Nephron (organoid): ENCODE results near the gene BOD1.
"Not testable (repeated sequence)": the region's sequence is repeated elsewhere in the genome, so short reads cannot be mapped to it uniquely, and the experiment has no call there.

ENCODE experiments used
- H3K27ac Mint-ChIP-seq, 3 experiments: 2 replicates each; pipeline ENCODE4 v1.8.0; 2020; ENCODE audit warnings: mixed read lengths in 3 of 3, mild to moderate bottlenecking in 2 of 3, moderate library complexity in 1 of 3
- H3K27me3 Mint-ChIP-seq: 2 replicates; pipeline ENCODE4 v1.8.0; 2021; ENCODE audit warnings: low read depth, mild to moderate bottlenecking, moderate library complexity, mixed read lengths
- H3K36me3 Mint-ChIP-seq: 2 replicates; pipeline ENCODE4 v1.8.0; 2020; ENCODE audit warnings: low read depth, mixed read lengths
- H3K4me1 Mint-ChIP-seq: 2 replicates; pipeline ENCODE4 v1.8.0; 2020; ENCODE audit warnings: mixed read lengths
- H3K4me3 Mint-ChIP-seq, 3 experiments: 2 replicates each; pipeline ENCODE4 v1.8.0; 2020; ENCODE audit warnings: mild to moderate bottlenecking in 3 of 3, mixed read lengths in 3 of 3, moderate library complexity in 2 of 3
- H3K9me3 Mint-ChIP-seq: 2 replicates; pipeline ENCODE4 v1.8.0; 2020; ENCODE audit warnings: mixed read lengths
- TF ChIP-seq, protein P1 (sequence below), 3 experiments: fragments of 200-600 bp; sonication (generic); IDR thresholded peaks; one replicate each; pipeline ENCODE4 v1.5.0; 2021; ENCODE audit warnings: antibody characterized with exemption in 3 of 3; ENCODE audit not compliant: unreplicated experiment in 3 of 3

BOD1 gene

GRCh38 chr5:173594061-173594460 lies 22.4 kb downstream of the BOD1 start:
- H3K36me3 Mint-ChIP-seq, result peaks cover 43% of the 10 kb centered on the region
- H3K27me3 Mint-ChIP-seq, result peaks cover 4% of the 10 kb centered on the region
- H3K9me3 Mint-ChIP-seq, result peaks cover 38% of the 10 kb centered on the region
- TF ChIP-seq, protein P1, sequence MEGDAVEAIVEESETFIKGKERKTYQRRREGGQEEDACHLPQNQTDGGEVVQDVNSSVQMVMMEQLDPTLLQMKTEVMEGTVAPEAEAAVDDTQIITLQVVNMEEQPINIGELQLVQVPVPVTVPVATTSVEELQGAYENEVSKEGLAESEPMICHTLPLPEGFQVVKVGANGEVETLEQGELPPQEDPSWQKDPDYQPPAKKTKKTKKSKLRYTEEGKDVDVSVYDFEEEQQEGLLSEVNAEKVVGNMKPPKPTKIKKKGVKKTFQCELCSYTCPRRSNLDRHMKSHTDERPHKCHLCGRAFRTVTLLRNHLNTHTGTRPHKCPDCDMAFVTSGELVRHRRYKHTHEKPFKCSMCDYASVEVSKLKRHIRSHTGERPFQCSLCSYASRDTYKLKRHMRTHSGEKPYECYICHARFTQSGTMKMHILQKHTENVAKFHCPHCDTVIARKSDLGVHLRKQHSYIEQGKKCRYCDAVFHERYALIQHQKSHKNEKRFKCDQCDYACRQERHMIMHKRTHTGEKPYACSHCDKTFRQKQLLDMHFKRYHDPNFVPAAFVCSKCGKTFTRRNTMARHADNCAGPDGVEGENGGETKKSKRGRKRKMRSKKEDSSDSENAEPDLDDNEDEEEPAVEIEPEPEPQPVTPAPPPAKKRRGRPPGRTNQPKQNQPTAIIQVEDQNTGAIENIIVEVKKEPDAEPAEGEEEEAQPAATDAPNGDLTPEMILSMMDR (IDR thresholded peaks at IDR 0.05; ENCODE audit: unreplicated experiment in 3 of 3), result no peak
- H3K27ac Mint-ChIP-seq, result no peak overlapping the region
- no peak overlapping the region for H3K4me3 Mint-ChIP-seq
- peaks cover 11% of the 10 kb centered on the region for H3K4me1 Mint-ChIP-seq

- Mint-ChIP-seq H3K9me3 (peaks cover 50% of the 10 kb centered on the region), H3K36me3 (peaks cover 49% of the 10 kb centered on the region), H3K27ac (no peak overlapping the region), H3K27me3 (peaks cover 4% of the 10 kb centered on the region), H3K4me1 (peaks cover 11% of the 10 kb centered on the region), H3K4me3 (no peak overlapping the region)
- TF ChIP-seq, protein P1 (IDR thresholded peaks at IDR 0.05; ENCODE audit: unreplicated experiment in 3 of 3), result peak; percentile 8 to 42 (median 18)
Measured at GRCh38 chr5:173592050-173592669, 24.3 kb downstream of the BOD1 start.

DNA sequence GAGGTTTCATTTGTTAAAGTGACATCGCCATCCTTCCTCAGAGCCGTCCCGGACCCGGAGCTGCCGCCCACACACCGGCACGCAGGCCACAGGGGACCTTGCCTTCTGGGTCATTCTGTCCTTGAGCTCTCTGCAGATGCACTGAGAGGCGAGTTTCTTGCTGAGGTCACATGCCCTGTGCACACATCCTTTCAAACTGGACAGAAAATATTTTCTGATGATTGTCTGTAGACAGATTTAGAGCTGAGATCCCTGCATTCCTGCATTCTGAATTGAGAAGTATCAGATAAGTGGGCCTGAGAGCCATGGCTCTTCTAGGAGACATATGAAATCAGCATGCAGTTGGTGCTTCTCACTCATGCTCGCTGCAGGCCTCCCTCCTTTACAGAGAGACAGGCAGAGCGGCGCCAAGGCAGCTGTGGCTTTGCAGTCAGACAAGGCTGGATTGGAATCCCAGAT lies 25.4 kb downstream of the BOD1 start:
- Mint-ChIP-seq H3K4me3 (no peak overlapping the region), H3K36me3 (peaks cover 57% of the 10 kb centered on the region), H3K9me3 (peaks cover 60% of the 10 kb centered on the region), H3K4me1 (peaks cover 11% of the 10 kb centered on the region), H3K27me3 (peaks cover 4% of the 10 kb centered on the region), H3K27ac (peak overlapping the region in 2 of 3 experiments; percentile 51 to 55)
- TF ChIP-seq, protein P1 (IDR thresholded peaks at IDR 0.05; ENCODE audit: unreplicated experiment in 3 of 3), result no peak

DNA sequence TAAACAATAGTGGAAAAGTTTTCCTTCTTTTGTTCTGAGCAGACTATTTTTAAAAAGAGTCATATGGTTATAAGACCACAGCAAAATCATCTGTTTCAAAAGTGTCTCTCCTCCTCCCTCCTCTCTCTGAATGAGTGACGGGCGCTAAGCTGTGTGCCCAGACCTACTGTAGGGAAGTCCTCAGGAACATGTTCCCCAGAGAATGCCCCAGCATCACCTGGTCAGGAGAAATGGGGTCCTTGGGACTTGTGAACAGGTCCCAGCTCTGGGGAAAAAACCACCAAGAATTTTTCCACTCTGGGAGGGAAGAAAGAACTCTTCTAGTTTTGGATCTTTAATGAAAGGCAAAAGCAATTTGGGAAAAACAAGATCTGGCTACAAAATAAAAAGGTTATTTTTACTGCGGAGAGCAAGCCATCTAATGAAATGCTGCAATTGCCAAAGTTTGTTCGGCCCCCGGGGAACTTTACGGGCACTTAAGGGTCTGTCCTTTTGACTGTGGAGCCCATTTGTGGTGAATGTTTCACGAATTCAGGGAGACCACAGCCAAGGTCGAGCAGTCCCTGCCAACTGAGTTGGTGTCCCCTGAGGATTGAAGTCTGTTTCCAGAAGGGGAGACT lies 25.9 kb downstream of the BOD1 start:
- Mint-ChIP-seq H3K9me3 (peaks cover 60% of the 10 kb centered on the region), H3K36me3 (peaks cover 57% of the 10 kb centered on the region), H3K27me3 (peaks cover 4% of the 10 kb centered on the region), H3K27ac (peak overlapping the region in 1 of 3 experiments; percentile 51), H3K4me1 (peaks cover 11% of the 10 kb centered on the region), H3K4me3 (no peak overlapping the region)
- TF ChIP-seq, protein P1 (IDR thresholded peaks at IDR 0.05; ENCODE audit: unreplicated experiment in 3 of 3), result no peak

- H3K4me3 Mint-ChIP-seq, H3K27ac Mint-ChIP-seq, H3K27me3 Mint-ChIP-seq: not testable (repeated sequence)
- Mint-ChIP-seq H3K9me3 (peaks cover 45% of the 10 kb centered on the region), H3K4me1 (peaks cover 39% of the 10 kb centered on the region), H3K36me3 (peaks cover 44% of the 10 kb centered on the region)
Measured at GRCh38 chr5:173586133-173586532, 30.3 kb downstream of the BOD1 start.

DNA sequence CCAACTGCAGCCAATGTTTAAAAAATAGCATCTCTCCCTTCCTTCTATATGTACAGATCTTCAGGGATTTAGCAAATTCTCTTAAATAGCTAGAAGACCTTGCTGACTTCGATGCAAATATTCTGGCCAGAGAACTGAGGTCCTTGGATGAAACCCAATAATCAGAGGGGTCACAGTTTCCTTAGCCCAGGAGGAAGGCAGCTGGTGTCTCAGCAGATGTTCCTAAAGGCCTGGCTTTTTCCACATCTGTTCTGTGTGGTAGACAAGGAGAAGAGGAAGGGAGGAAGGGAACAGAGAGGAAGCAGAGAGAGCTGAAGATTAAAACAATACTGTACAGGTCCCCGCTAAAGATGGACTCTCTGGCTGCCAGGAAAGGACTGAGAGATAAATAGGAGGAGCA lies 33.1 kb downstream of the BOD1 start:
- peaks cover 33% of the 10 kb centered on the region for H3K9me3 Mint-ChIP-seq
- peak overlapping the region; percentile 44 to 67 (median 66) for H3K27ac Mint-ChIP-seq
- TF ChIP-seq, protein P1 (IDR thresholded peaks at IDR 0.05; ENCODE audit: unreplicated experiment in 3 of 3), result no peak
- H3K27me3 Mint-ChIP-seq, result peaks cover 3% of the 10 kb centered on the region
- peaks cover 37% of the 10 kb centered on the region for H3K4me1 Mint-ChIP-seq
- H3K4me3 Mint-ChIP-seq, result no peak overlapping the region
- peaks cover 36% of the 10 kb centered on the region for H3K36me3 Mint-ChIP-seq
